ENCODE measurements around the gene TRIM63. TPM values are rescaled to one million over a fixed set of nuclear protein-coding genes. Genes with fewer than 3 reads are reported as not detected.
A peak's percentile ranks its signal among the peaks of the same experiment; 100 is the strongest.
"Not testable (repeated sequence)": the region's sequence is repeated elsewhere in the genome, so short reads cannot be mapped to it uniquely, and the experiment has no call there.

TRIM63 gene
- total RNA-seq (not detected), total RNA-seq (0 reads per million in 2 donors)

GRCh38 chr1:26067432-26067911 lies at the start of gene TRIM63:
TRIM63 (minus strand) TSS chr1:26067630; CDS start chr1:26067494, 136 bp downstream.
- Mint-ChIP-seq H3K4me3 (no peak within 1 kb of the TSS), H3K27me3 (peaks cover 55% of the 10 kb centered on the region), H3K27ac (no peak within 1 kb of the TSS), H3K4me1 (peaks cover 2% of the 10 kb centered on the region), H3K36me3 (ENCODE audit: low read depth) (peaks cover 4% of the 10 kb centered on the region)
- DNase-seq, result no peak
- no peaks in the 10 kb centered on the region for H3K9me3 ChIP-seq (ENCODE audit: control insufficient read depth, low read length, poor library complexity, severe bottlenecking)
- ATAC-seq, result no peak

DNA sequence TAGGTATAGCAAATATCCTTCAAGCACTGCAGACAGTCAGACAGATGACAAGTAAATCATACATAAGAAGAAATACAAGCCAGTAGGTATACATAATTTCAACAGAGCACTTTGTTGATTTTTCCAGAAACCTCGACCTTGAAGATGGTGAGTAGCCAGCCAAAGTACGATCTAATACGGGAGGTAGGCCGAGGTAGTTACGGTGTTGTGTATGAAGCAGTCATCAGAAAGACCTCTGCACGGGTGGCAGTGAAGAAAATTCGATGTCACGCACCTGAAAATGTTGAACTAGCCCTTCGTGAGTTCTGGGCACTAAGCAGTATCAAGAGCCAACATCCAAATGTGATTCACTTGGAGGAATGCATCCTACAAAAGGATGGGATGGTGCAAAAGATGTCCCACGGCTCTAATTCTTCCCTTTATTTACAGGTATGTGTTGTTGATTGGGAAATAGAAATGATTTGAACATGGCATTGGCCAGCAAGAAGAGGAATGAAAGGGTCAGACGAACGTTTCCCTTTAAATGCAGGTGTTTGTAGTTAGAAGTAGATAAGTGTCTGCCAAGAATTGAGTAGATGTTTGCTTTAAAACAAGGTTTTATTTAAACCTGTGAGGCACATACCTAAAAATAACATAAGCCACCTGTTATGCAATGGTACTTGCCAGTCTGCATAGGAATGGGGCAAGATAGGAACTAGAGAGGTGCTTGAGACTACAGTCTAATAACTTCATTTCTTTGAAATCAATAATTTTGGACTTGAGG lies 46.9 kb upstream of the TRIM63 start:
- no peaks in the 10 kb centered on the region for H3K27me3 Mint-ChIP-seq
- no peak for ATAC-seq
- peak overlapping the region; percentile 31 for H3K4me3 Mint-ChIP-seq
- H3K9me3 ChIP-seq (ENCODE audit: control insufficient read depth, low read length, poor library complexity, severe bottlenecking), result no peaks in the 10 kb centered on the region
- no peak for DNase-seq
- peaks cover 4% of the 10 kb centered on the region for H3K36me3 Mint-ChIP-seq (ENCODE audit: low read depth)
- peaks cover 18% of the 10 kb centered on the region for H3K4me1 Mint-ChIP-seq
- peak overlapping the region; percentile 37 for H3K27ac Mint-ChIP-seq

DNA sequence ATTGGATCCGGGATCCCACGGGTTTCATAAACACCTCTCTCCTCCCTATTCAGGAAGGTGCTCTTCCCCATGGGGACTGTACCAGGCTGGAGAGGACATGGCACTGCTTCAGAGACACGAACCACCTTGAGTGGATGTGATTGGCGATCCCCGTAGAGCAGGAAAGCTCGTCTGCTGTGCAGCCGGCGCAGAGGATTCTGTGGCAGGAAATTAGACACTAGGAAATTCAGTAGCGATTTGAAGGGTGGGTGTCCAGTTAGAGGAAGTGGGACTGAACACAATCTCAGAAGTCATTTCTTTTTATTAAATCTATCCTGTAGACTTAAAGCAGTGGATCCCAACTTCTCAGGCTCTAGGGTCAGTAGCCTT lies 45.0 kb upstream of the TRIM63 start:
- Mint-ChIP-seq H3K27me3 (no peaks in the 10 kb centered on the region), H3K4me1 (peaks cover 18% of the 10 kb centered on the region), H3K36me3 (ENCODE audit: low read depth) (peaks cover 4% of the 10 kb centered on the region), H3K27ac (peak overlapping the region; percentile 83), H3K4me3 (peak overlapping the region; percentile 94)
- no peak for DNase-seq
- no peak for ATAC-seq
- H3K9me3 ChIP-seq (ENCODE audit: control insufficient read depth, low read length, poor library complexity, severe bottlenecking), result no peaks in the 10 kb centered on the region

DNA sequence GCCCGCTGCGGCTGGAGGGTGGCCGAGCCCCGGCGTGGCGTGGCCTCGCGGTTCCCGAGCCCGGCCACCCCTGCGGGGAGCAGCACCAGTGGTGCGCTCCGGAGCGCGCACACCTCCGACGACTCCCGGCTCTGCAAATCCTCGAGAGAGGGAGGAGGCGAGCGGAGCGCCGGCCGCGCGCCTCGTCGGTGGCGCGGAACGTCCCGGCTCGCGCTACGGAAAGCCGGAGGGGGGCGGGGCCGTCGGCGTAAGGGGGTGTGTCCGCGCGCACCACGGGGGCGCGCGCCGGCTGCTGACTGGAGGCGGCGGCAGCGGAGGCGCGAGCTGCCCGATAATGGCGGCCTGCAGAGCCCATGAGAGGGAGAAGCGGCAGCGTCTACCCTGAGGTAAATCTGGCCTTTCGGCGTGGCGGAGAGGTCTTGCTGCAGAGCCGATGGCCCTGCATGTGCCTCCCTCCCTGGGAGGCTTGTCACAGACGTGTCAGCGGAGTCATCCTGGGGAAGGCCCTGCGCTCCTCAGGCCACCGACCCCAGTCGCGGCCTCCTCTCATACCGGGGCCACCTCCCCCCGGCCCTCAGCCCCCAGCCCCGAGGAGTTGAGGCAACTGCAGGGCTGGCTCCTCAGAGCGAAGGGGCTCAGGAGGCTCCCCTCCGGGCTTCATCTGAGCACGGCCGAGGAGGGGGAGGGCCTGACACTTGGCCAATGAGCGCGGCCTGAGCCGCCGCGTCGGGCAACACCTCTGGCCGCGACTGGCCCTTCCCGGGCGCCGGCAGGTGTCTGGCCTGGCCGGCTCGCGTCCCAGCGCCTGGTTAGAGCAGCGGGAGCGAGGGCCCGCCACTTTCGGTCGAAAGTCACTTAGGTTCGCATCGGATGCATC lies 44.3 kb upstream of the TRIM63 start, which contains the start of gene PDIK1L:
Gene PDIK1L, plus strand, starts transcription at position 295 of the 877 bp plus-strand sequence. CDS start 2,485 bp downstream, outside the sequence.
- H3K27me3 Mint-ChIP-seq, result no peaks in the 10 kb centered on the region
- H3K36me3 Mint-ChIP-seq (ENCODE audit: low read depth), result peaks cover 4% of the 10 kb centered on the region
- H3K4me3 Mint-ChIP-seq, result peak within 1 kb of the TSS; percentile 94
- peak within 1 kb of the TSS; percentile 83 for H3K27ac Mint-ChIP-seq
- H3K4me1 Mint-ChIP-seq, result peaks cover 18% of the 10 kb centered on the region
- DNase-seq, result peak; percentile 90 to 95 (median 95)
- H3K9me3 ChIP-seq (ENCODE audit: control insufficient read depth, low read length, poor library complexity, severe bottlenecking), result no peaks in the 10 kb centered on the region
- peak; percentile 87 for ATAC-seq

DNA sequence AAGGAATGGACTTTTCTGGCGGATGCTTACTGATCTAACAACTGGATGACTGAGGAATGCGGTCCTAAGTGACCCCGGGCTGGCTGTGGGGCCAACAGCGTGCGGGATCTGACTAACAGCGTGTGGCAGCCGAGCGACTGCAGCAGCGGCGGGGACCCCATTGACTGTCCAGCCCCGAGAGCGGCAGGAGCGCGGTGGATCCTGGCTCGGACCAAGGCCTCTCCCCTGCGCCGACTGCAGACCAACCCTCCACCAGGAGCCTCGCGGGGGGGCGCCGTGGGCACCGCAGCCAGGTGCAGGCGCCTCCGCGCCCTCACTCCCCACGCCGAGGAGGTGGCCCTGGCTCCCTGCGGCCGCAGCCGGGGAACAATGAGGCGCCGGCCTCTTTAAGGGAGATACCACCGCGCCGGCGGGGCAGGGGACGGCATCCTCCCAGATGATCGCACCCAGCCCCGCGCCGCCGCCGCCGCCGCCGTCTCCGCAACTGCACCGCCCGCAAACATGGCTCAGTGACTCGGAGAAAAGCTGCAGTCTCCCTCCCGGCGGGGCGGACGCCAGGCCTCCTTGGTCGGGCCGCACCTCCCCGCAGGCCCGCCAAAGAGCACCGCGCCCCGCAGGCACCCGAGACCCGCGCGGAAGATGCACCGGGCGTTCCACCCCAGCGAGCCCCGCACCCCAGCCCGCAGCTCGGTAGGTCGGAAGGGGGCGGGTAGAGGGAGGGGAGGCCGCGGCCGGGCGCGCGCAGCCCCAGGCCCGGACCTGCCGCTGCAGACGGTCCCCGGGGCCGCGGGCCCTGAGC lies 43.5 kb upstream of the TRIM63 start:
- H3K27me3 Mint-ChIP-seq, result no peaks in the 10 kb centered on the region
- ATAC-seq (peak; percentile 70), DNase-seq (peak; percentile 68 to 75 (median 70))
- peaks cover 4% of the 10 kb centered on the region for H3K36me3 Mint-ChIP-seq (ENCODE audit: low read depth)
- peak overlapping the region; percentile 83 for H3K27ac Mint-ChIP-seq
- peak overlapping the region; percentile 94 for H3K4me3 Mint-ChIP-seq
- no peaks in the 10 kb centered on the region for H3K9me3 ChIP-seq (ENCODE audit: control insufficient read depth, low read length, poor library complexity, severe bottlenecking)
- peaks cover 18% of the 10 kb centered on the region for H3K4me1 Mint-ChIP-seq

GRCh38 chr1:26109229-26110164 lies 42.1 kb upstream of the TRIM63 start:
- H3K27ac Mint-ChIP-seq, result peak overlapping the region; percentile 83
- ATAC-seq, result no peak

DNA sequence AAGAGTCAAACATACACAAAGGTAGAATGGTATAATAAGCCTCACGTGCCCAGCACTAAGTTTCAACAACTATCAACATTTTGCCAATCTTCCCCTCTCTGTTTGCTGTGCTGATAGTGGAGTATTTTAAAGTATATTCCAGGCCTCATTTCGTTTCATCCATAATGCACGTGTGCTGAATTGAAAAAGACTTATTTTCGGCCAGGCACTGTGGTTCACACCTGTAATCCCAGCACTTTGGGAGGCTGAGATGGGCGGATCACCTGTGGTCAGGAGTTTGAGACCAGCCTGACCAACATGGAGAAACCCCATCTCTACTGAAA lies 37.8 kb upstream of the TRIM63 start:
- H3K36me3 Mint-ChIP-seq (ENCODE audit: low read depth); H3K27ac Mint-ChIP-seq; H3K27me3 Mint-ChIP-seq; H3K9me3 ChIP-seq (ENCODE audit: control insufficient read depth, low read length, poor library complexity, severe bottlenecking); H3K4me3 Mint-ChIP-seq; DNase-seq; H3K4me1 Mint-ChIP-seq; ATAC-seq: not testable (repeated sequence)

More at GRCh38 chr1:26109229-26110164, 42.1 kb upstream of the TRIM63 start:
- peak overlapping the region; percentile 94 for H3K4me3 Mint-ChIP-seq
- peaks cover 4% of the 10 kb centered on the region for H3K36me3 Mint-ChIP-seq (ENCODE audit: low read depth)
- H3K9me3 ChIP-seq (ENCODE audit: control insufficient read depth, low read length, poor library complexity, severe bottlenecking), result no peaks in the 10 kb centered on the region
- H3K4me1 Mint-ChIP-seq, result peaks cover 21% of the 10 kb centered on the region
- DNase-seq, result no peak
- no peaks in the 10 kb centered on the region for H3K27me3 Mint-ChIP-seq

GRCh38 chr1:26102526-26102925 lies 35.1 kb upstream of the TRIM63 start:
- DNase-seq, result no peak
- no peaks in the 10 kb centered on the region for H3K9me3 ChIP-seq (ENCODE audit: control insufficient read depth, low read length, poor library complexity, severe bottlenecking)
- ATAC-seq, result no peak
- H3K4me1 Mint-ChIP-seq, result peaks cover 9% of the 10 kb centered on the region
- peaks cover 5% of the 10 kb centered on the region for H3K27me3 Mint-ChIP-seq
- no peak overlapping the region for H3K27ac Mint-ChIP-seq
- H3K4me3 Mint-ChIP-seq, result no peak overlapping the region
- H3K36me3 Mint-ChIP-seq (ENCODE audit: low read depth), result no peaks in the 10 kb centered on the region

DNA sequence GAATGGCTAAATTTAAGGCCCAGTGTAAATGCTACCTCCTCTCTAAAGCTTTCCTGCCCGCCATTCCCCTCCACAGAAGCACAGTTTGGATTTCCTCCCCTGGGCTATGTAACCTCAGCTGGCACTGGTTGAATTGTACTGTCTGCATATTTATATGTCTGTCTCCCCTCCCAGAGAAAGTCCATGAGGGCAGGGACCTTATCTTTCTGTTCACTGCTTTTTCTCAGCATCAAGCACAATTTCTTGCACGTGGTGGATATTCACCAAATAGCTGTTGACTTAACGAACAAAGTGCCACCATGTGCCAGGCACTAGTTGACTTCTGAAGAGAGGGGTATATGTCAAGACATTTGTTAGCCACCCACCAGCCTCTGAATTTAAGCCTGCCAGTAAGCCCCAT lies 34.7 kb upstream of the TRIM63 start:
- no peak for ATAC-seq
- no peak for DNase-seq
- H3K4me1 Mint-ChIP-seq, result peaks cover 9% of the 10 kb centered on the region
- no peaks in the 10 kb centered on the region for H3K36me3 Mint-ChIP-seq (ENCODE audit: low read depth)
- H3K27ac Mint-ChIP-seq, result no peak overlapping the region
- H3K27me3 Mint-ChIP-seq, result peaks cover 5% of the 10 kb centered on the region
- H3K9me3 ChIP-seq (ENCODE audit: control insufficient read depth, low read length, poor library complexity, severe bottlenecking), result no peaks in the 10 kb centered on the region
- no peak overlapping the region for H3K4me3 Mint-ChIP-seq

DNA sequence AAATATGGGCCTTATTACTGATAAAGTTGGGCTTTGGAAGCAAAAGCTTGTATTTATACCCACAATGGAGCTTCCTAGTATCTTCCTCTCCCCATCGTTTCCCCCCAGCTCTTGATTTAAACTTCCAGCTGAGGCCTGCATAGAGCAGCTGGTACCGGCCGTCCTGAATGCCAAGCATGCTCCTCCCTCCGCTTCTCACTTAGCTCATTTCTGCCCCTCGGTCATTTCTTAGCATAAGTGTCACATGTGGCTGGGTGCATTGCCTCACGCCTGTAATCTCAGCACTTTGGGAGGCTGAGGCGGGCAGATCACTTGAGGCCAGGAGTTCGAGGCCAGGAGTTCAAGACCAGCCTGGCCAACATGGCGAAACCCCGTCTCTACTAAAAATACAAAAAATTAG lies 32.8 kb upstream of the TRIM63 start:
- ATAC-seq; H3K4me3 Mint-ChIP-seq; H3K4me1 Mint-ChIP-seq; H3K27ac Mint-ChIP-seq; H3K9me3 ChIP-seq (ENCODE audit: control insufficient read depth, low read length, poor library complexity, severe bottlenecking); H3K36me3 Mint-ChIP-seq (ENCODE audit: low read depth); H3K27me3 Mint-ChIP-seq; DNase-seq: not testable (repeated sequence)

- Mint-ChIP-seq H3K27me3 (peaks cover 5% of the 10 kb centered on the region), H3K27ac (no peak overlapping the region), H3K4me3 (no peak overlapping the region), H3K36me3 (ENCODE audit: low read depth) (no peaks in the 10 kb centered on the region), H3K4me1 (peaks cover 4% of the 10 kb centered on the region)
- H3K9me3 ChIP-seq (ENCODE audit: control insufficient read depth, low read length, poor library complexity, severe bottlenecking), result no peaks in the 10 kb centered on the region
- DNase-seq (no peak), ATAC-seq (no peak)
These were observed 32.4 kb upstream of the TRIM63 start for GRCh38 chr1:26099780-26100179.

DNA sequence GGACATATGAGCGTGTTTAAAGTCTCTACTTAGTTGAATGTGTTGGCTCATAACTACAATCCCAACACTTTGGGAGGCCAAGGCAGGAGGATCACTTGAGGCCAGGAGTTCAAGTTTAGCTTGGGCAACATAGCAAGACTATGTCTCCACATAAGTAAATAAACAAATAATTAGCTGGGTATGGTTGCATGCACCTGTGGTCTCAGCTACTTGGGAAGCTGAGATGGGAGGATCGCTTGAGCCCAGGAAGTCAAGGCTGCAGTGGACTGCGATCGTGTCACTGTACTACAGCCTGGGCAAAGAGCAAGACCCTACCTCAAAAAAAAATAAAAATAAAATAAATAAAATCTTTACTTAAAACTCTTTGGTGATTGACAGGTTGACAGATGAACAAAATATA lies 31.2 kb upstream of the TRIM63 start:
- no peaks in the 10 kb centered on the region for H3K9me3 ChIP-seq (ENCODE audit: control insufficient read depth, low read length, poor library complexity, severe bottlenecking)
- Mint-ChIP-seq H3K27ac (no peak overlapping the region), H3K36me3 (ENCODE audit: low read depth) (no peaks in the 10 kb centered on the region), H3K27me3 (peaks cover 5% of the 10 kb centered on the region), H3K4me1 (peaks cover 4% of the 10 kb centered on the region), H3K4me3 (no peak overlapping the region)
- ATAC-seq (no peak), DNase-seq (no peak)

Measured in T-helper 17 cell (primary cell).